ENCODE measurements around the gene CD24.

CD24 gene

DNA sequence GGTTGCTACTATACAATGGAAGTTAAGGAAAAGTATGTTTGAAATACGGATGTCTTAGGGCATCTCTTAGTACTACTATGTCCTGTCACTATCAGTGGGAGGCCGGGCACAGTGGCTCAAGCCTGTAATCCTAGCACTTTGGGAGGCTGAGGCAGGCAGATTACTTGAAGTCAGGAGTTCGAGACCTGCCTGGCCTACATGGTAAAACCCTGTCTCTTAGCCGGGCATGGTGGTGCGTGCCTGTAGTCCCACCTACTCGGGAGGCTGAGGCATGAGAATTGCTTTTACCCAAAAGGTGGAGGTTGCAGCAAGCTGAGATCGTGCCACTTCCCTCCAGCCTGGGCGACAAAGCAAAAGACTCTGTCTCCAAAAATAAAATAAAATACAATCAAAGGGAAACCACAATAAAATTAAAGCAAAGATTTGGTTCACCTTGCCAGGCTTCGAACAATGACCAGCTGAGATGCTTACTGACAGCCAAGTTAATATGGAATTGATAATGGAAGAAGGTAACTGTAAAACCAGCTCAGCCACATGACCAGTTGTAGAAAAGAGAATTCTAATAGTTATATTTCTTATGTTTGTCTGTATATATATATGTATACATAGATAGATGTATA lies 6.5 kb downstream of the CD24 start:
- no peak for DNase-seq (ENCODE audit: low spot score)

DNA sequence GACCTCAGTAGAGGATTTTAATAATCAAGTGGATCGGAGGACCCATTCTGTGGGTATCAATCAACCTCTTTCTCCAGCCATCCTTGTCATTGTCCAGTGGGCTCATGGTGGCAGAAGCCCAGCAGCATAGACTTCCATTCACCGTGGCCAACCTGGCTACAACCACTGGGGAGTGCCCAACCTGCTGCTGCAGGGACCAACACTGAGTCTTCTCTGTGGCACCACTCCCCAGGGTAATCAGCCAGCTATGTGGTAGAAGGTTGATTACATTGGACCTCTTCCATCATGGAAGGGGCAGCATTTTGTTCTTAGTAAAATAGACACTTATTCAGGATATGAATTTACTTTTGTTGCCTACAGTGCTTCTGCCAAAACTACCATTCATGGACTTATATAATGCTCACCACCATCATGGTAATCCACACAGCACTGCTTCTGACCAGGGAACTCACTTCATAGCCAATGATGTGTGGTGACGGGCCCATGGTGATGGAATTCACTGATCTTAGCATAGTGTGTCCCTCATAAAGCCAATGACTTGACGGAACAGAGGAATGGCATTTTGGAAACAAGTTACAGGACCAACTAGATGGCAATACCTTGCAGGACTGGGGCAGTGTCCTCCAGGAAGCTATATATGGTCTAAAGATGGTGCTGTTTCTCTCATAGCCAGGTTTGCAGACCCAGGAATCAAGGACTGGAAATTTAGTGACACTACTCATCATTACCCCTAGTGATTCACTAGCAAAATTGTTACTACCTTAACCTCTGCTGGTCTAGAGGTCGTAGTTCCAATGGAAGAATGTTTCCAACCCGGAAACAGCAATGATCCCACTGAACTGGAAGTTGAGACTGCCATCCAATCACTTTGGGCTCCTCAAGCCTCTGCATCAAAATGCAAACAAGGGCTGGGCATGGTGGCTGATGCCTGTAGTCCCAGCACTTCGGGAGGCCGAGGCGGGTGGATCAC lies 7.6 kb downstream of the CD24 start:
- no peak for DNase-seq (ENCODE audit: low spot score)

DNA sequence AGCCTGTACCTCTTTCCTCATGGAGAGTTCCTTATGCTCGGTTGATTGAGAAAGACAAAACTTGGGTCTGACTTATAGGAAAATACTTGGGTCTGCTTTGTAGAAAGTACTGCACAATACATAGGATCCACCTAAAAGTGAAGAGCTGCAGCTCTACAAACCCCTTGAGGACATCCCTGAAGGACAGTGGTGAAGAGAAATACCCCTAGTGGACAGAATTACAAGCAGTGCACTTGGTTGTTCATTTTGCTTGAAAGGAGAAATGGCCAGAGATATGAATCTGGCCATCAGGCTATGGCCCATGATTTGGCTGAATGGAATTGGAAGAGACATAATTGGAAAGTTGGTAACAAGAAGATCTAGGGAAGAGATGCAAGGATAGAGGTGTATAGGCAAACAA lies 8.3 kb downstream of the CD24 start:
- DNase-seq (ENCODE audit: low spot score): no peak

DNA sequence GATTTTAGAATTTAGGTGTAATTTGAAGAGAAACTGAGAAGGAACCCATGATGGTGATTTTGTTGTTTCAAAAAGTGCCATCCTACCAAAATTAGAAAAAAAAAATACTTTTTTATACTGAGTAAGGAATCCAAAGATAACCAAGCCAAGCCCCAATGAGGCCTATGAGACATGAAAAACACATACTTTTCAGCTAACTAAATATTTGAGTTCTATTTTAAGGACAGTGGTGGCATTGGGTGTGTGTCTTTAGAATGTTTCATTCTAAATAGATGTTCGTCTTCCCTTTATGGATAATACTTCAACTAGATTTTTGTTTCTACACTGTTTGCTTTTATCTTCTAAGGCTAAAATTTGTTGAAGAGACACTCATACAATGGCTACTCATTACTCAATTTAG lies 9.6 kb downstream of the CD24 start:
- DNase-seq (ENCODE audit: low spot score): no peak

DNA sequence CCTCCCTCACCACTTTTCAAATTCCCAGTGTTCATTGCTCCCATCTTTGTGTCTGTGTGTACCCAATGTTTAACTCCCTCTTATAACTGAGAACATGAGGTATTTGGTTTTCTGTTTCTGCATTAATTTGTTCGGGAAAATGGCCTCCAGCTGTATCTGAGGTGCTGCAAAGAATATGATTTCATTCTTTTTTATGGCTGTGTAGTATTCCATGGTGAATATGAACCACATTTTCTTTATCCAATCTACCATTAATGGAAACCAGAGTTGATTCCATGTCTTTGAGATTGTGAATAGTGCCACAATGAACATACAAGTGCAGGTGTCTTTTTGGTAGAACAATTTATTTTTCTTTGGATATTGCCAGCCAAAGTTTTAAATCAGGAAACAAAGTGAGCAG lies 10.4 kb downstream of the CD24 start:
- no peak for DNase-seq (ENCODE audit: low spot score)

DNA sequence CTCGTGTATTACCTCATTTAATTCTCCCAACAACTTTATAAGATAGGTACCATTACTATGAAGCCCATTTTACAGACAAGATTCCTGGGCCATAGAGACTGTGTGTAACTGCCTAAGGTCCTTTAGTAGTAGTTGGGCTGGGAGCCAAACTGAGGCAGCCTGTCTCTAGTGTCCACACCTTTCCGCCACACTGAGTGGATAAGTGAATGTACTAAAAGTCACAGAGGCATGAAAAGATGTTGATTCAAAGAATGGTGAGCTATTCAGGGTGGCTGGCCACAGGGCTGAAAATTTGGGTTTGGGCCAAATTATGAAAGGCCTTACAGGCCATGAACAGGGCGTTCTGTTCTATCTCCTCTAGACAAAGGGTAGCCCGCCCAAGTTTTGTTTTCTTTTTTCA lies 11.0 kb downstream of the CD24 start:
- no peak for DNase-seq (ENCODE audit: low spot score)

DNA sequence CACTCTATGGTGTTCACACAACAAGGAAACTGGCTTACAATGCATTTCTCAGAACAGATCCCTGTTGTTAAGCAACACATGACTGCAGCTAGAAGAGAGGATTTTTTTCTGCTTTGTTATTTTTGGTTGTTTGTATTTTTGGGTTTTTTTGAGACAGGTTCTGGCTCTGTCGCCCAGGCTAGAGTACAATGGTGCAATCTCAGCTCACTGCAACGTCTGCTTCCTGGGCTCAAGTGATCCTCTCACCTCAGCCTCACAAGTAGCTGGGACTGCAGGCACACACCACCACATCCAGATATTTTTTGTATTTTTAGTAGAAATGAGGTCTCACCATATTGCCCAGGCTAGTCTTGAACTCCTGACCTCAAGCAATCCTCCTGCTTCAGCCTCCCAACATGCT lies 12.7 kb downstream of the CD24 start:
- DNase-seq (ENCODE audit: low spot score): no peak

DNA sequence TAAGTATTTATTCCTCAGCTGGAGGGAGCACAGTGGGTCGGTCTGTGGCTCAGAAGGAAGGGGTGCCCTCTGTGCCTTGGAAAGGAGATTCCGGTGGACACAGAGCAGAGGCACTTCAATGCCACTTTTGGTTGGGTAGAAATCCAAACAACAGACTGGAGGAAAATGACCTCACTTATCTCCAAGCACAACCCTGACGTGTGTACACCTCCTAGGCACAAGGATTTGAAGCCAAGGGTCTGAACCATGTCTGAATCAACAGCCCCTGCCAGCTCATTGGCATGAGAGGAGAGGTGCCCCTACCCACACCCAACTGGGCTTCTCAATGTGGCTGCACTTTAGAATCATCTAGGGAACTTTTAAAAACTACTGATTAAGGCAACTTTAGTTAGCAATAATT lies 13.4 kb downstream of the CD24 start:
- no peak for DNase-seq (ENCODE audit: low spot score)

DNA sequence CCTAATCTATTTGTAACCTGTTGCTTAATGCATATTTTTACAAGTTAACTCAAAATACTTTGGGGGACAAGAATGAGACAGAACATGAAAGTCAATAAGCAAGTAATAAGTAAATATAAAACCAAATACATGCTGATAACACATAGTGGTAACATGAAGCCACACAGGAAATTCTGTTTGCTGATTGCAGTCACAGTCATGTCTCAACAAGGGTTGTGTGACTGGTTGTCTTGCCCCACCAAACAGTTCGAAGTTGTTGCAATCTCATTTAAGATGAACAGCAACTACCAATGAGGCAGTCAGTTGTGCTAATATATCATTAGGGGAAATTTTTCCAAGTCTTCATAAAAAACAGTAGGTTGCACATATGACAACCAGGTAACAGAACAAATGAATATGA lies 14.5 kb downstream of the CD24 start:
- DNase-seq (ENCODE audit: low spot score): no peak

DNA sequence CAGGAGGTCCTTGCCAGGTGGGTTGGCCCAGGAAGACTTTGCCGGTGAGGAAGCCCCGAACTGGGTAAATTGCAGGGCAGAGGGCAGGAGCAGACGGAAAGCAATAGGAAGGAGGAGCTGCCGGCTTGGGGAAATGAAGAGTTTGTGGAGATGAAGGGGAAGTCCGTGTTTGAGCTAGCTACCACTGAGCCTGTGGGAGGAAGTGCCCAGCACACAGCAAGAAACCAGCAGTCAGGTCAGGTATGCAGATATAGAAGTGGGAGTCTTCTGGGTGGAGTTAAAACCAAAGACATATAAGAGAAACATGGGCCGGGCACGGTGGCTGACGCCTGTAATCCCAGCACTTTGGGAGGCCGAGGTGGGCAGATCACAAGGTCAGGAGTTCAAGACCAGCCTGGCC lies 34.7 kb downstream of the CD24 start:
- DNase-seq (ENCODE audit: low spot score): no peak

DNA sequence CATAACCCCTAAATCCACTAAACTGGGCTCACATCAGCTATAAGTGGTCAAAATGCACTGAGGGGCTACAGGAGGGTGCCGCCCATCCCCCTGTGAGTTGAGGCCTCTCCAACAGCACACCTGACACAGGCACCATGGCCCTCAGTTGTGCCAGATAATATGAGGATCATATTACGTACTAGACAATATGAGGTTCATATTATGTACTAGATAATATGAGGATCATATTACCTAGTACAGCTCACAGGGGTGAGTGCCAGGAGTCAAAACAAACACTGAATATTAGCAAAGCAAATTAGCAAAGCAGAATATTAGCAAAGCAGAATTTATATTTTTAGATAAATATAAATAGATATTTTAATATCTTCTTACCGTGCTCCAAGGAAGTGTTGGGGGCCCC lies 35.3 kb downstream of the CD24 start:
- no peak for DNase-seq (ENCODE audit: low spot score)

DNA sequence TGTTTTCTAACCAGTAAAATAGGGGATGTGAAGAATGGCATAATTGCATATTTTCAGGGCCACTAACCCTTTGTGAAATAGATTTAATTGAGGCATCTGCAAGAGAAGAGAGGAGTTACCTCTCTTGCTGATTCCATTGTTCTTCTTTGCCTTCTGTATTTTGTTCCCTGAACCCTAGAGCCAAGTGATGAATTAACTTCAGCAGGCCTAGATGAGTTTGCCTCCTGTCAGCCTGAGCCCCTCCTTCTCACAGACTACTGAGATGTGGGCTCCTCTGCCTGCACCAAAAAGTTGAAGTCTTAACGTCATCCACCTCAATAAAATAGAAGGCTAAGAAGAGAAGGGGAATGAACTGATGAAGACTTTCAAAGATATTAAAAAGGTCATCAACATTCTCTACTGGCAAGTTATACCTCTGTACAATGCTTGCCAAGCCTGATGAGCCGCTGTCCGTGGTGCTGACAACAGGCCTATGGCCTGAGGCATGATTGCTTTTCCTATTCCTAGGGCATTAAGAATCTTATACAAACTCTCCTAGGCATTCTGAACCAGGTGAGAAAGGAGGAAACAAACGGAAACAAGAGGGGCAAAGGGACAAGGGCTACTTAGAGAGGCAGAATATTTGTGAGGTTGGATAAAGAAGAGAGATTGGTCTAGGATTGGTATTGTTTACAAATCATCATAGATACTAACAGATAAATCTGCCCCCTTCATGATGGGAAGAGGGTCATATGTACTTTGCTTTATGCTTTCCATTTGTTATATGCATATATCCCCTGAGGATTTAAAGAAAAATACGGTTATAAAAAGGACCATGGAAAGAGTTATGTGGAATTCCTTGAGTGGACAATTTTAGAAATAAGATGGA lies 46.8 kb downstream of the CD24 start:
- no peak for DNase-seq (ENCODE audit: low spot score)

DNA sequence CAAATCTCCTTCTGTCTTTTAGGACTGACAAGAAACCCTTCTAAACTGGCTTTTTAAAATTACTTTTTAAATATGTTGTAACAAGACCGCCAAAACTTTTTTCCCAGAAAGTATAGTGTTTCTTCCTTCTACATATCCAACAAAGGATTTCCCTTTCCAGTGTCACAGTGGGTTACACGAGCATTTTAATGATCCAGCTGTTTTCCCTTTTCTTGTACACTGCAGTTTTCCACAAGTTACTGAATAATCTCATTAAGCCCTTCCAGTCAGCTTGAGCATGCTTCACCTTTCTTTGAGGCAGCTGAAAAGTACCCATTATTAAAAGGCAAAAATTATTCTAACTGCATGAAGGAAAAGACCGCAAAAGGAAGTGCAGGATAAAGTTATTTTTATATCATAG lies 48.6 kb downstream of the CD24 start:
- no peak for DNase-seq (ENCODE audit: low spot score)

DNA sequence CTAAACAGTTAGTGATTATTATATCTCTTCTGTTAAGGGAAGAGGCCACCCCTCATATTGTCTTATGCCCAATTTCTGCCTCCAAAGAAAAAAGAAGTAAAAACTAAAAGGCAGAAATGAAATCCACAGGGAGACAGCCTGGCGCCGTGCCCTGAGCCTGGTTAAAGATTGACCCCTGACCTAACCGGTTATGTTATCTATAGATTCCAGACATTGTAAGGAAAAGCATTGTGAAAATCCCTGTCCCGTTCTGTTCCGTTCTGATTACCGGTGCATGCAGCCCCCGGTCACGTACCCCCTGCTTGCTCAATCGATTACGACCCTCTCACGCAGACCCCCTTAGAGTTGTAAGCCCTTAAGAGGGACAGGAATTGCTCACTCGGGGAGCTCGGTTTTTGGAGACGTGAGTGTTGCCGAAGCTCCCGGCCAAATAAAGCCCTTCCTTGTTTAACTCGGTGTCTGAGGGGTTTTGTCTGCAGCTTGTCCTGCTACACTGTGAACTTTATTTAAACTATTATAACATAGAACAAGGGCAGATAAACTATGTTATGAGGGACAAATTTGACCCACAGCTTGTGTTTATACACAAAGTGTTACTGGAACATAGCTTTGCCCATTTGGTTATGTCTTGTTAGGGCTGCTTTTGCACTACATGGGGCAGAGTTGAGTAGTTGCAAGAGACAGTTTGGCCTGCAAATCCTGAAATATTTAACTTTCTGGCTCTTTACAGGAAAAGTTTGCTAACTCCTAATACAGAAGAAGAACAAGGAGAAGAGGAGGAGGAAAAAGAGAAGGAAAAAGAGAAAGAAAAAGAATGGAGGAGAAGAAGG lies 49.6 kb downstream of the CD24 start:
- DNase-seq (ENCODE audit: low spot score): no peak

DNA sequence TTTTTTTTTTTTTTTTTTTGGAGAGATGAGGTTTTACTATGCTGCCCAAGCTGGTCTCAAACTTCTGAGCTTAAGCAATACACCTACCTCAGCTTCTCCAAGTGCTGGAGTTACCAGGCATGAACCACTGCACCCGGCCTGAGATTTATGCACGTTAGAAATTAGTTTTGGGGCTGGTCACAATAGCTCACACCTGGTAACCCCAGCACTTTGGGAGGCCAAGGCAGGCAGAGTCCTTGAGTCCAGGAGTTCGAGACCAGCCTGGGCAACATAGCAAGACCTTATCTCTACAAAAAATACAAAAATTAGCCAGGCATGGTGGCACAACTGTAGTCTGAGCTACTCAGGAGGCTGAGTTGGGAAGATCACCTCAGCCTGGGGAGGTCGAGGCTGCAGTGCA lies 51.9 kb downstream of the CD24 start:
- DNase-seq (ENCODE audit: low spot score): no peak

Measured in hematopoietic multipotent progenitor cell treated with erythropoietin and hydrocortisone succinate and interleukin-3 and kit ligand, for 17 days (in vitro differentiated cells).